ENCODE results near the gene CPLANE2.

DNA sequence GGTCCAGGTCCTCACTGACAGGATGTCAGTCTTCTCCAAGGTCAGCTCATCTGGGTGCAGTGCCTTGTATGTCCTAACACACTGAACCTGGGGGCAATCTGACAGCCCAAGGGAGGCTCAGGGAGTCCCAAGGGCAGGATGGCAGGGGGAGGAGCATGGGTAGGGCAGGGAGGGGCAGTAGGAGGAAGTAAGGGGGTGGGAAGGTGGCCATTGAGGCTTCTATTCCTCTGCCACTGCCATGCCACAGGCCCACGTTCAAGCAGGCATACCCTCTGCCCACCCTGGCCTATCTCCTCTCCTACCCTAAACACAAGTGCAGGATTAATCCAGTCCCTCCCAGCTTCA is 37.9 kb downstream of the CPLANE2 start:
- TF ChIP-seq, protein P1, sequence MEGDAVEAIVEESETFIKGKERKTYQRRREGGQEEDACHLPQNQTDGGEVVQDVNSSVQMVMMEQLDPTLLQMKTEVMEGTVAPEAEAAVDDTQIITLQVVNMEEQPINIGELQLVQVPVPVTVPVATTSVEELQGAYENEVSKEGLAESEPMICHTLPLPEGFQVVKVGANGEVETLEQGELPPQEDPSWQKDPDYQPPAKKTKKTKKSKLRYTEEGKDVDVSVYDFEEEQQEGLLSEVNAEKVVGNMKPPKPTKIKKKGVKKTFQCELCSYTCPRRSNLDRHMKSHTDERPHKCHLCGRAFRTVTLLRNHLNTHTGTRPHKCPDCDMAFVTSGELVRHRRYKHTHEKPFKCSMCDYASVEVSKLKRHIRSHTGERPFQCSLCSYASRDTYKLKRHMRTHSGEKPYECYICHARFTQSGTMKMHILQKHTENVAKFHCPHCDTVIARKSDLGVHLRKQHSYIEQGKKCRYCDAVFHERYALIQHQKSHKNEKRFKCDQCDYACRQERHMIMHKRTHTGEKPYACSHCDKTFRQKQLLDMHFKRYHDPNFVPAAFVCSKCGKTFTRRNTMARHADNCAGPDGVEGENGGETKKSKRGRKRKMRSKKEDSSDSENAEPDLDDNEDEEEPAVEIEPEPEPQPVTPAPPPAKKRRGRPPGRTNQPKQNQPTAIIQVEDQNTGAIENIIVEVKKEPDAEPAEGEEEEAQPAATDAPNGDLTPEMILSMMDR (IDR thresholded peaks at IDR 0.05), result no peak
- no peak for TF ChIP-seq POLR2A (IDR thresholded peaks at IDR 0.05)
